ENCODE measurements around the gene FLT3. TPM values are rescaled to one million over a fixed set of nuclear protein-coding genes. Genes with fewer than 3 reads are reported as not detected.
"Not testable (repeated sequence)": the region's sequence is repeated elsewhere in the genome, so short reads cannot be mapped to it uniquely, and the experiment has no call there.

The FLT3 gene
- total and polyA plus RNA-seq, 2 donors: 0.67 to 1.0 TPM

DNA sequence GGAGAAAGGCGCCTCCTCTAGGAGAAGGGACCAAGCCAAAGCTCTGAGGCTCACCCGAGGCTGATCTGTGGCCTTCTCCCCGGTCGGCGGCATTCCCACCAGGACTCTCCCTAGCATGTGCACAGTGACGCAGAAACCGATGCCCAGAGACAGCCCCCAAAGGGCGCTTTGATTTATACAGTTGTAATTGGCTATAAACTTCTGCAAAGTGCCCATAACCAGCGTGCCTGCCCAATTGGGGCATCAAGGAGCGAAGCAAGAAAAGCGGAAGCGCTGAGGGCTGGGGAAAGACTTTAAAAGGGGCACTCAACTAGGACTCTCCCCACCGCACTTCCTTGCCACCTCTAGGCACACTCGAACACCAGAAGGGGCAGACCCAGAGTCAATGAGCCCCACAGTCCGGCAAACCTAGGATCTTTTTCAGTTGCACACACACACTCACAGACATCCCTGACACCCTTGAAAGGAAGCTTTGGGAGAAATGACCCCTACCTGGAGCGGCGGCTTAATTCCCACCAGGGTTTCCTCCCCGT lies 133.1 kb downstream of the FLT3 start:
- DNase-seq (ENCODE audit: extremely low spot score): no peak
- Histone ChIP-seq H3K4me3 (ENCODE audit: low read depth, low read length) (no peak overlapping the region), H3K27ac (ENCODE audit: low read depth) (no peak overlapping the region), H3K36me3 (ENCODE audit: insufficient read depth) (no peaks in the 10 kb centered on the region), H3K4me1 (ENCODE audit: insufficient read depth) (peaks cover 3% of the 10 kb centered on the region)
- WGBS: 7% methylated on average over 18 of the region's 18 CpGs

DNA sequence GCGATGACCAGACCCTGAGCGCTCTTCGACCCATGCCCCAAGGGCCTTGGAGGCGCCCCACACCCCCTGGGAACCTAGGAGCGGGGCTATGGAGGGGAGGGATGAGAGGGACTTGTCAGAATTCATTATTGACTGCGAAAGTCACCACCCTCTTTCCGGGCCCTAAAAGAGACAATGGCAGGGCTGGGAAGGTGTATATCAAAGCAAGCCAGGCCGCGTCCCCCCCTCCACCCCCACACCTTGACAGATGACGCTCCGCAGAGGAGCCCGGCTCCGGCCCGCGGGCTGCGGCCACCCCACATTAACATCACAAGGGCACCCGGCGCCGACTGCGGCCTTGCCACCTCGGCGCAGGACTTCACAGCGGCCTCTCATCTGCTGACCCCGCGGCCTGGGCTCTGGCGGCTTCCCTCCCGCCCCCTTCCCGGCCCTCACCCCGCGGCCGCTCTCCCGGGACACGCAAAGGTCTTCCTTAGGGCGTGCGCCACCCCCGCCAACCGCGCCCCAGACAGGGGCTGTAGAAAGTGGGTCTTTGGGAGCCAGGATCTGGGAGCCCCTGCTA lies 133.7 kb downstream of the FLT3 start:
- H3K36me3 ChIP-seq (ENCODE audit: insufficient read depth): no peaks in the 10 kb centered on the region

GRCh38 chr13:27965740-27966640 lies 134.4 kb downstream of the FLT3 start:
- H3K36me3 ChIP-seq (ENCODE audit: insufficient read depth): no peaks in the 10 kb centered on the region
- H3K27ac ChIP-seq (ENCODE audit: low read depth): no peak overlapping the region
- H3K4me3 ChIP-seq (ENCODE audit: low read depth, low read length): no peak overlapping the region
- H3K4me1 ChIP-seq (ENCODE audit: insufficient read depth): peaks cover 3% of the 10 kb centered on the region
- DNase-seq (ENCODE audit: extremely low spot score): no peak
- 11% methylated on average over 45 of the region's 45 CpGs for WGBS

More for the DNA sequence above, 133.7 kb downstream of the FLT3 start:
- no peak overlapping the region for H3K4me3 ChIP-seq (ENCODE audit: low read depth, low read length)
- DNase-seq (ENCODE audit: extremely low spot score): no peak
- H3K4me1 ChIP-seq (ENCODE audit: insufficient read depth): peaks cover 3% of the 10 kb centered on the region
- no peak overlapping the region for H3K27ac ChIP-seq (ENCODE audit: low read depth)
- WGBS: 5% methylated on average over 38 of the region's 38 CpGs

DNA sequence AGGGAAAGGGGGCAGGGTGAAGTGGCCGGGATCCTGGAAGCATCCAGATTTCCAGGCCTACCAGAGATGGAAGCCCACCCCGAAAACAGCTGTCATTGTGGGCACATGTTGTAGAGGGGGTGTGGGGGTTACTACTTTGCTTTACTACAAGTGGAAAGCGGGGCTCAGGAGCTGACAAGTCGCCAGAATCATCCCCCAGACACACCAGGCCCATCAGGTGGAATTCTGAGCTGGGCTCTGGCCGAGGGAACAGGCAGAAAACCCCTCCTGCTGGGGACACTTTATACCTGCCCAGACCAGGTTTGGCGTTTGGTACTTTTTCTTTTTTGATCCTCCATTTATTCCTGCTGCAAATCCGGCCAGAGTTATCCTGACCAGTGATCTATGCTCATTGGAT lies 135.0 kb downstream of the FLT3 start:
- peaks cover 3% of the 10 kb centered on the region for H3K4me1 ChIP-seq (ENCODE audit: insufficient read depth)
- H3K27ac ChIP-seq (ENCODE audit: low read depth): no peak overlapping the region
- DNase-seq (ENCODE audit: extremely low spot score): no peak
- H3K36me3 ChIP-seq (ENCODE audit: insufficient read depth): no peaks in the 10 kb centered on the region
- H3K4me3 ChIP-seq (ENCODE audit: low read depth, low read length): no peak overlapping the region
- WGBS: 52% methylated on average over 7 of the region's 7 CpGs

DNA sequence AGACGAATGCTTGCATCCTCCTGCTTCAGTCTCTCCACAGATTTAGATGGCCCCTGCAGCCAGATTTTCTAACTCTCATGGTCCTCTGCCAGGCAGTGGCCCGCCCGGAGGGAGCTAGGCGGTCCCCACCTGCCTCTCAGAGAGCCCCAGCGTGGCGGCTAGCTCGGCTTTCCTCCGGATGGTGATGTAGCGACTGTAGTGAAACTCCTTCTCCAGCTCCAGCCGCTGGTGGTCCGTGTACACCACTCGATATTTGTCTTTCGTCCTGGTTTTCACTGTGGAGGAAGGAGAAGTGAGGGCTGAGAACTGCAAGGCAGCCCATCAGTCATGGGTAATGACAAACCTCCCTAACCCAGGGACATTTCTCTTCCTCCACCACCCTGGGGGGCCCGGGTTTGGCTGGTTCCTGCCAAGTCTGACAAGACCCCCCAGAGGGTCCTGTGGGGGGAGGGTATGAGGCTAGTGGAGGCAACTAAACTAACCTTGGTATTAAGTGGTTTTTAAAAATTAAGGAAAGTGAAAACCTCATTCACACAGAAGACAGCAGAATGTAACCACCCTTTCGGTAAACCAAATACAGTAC lies 135.5 kb downstream of the FLT3 start:
- no peak overlapping the region for H3K4me3 ChIP-seq (ENCODE audit: low read depth, low read length)
- WGBS: 30% methylated on average over 15 of the region's 15 CpGs
- no peak overlapping the region for H3K27ac ChIP-seq (ENCODE audit: low read depth)
- H3K4me1 ChIP-seq (ENCODE audit: insufficient read depth): peaks cover 3% of the 10 kb centered on the region
- DNase-seq (ENCODE audit: extremely low spot score): no peak
- no peaks in the 10 kb centered on the region for H3K36me3 ChIP-seq (ENCODE audit: insufficient read depth)

DNA sequence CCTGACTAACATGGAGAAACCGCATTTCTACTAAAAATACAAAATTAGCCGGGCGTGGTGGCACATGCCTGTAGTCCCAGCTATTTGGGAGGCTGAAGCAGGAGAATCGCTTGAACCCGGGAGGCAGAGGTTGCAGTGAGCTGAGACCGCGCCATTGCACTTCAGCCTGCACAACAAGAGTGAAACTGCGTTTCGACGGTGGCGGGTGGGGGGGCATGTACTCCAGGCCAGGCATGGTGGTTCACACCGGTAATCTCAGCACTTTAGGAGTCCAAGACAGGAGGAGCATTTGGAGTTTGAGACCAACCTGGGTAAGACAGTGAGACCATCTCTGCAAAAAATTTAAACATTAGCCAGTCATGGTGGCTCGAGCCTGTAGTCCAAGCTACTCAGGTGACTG lies 136.2 kb downstream of the FLT3 start:
- not testable (repeated sequence) for H3K27ac ChIP-seq (ENCODE audit: low read depth); H3K36me3 ChIP-seq (ENCODE audit: insufficient read depth); H3K4me1 ChIP-seq (ENCODE audit: insufficient read depth); H3K4me3 ChIP-seq (ENCODE audit: low read depth, low read length); DNase-seq (ENCODE audit: extremely low spot score)
- WGBS: 59% methylated on average over 13 of the region's 13 CpGs

GRCh38 chr13:27963491-27963890 lies 136.9 kb downstream of the FLT3 start:
- Histone ChIP-seq H3K27ac (ENCODE audit: low read depth) (no peak overlapping the region), H3K4me3 (ENCODE audit: low read depth, low read length) (no peak overlapping the region), H3K4me1 (ENCODE audit: insufficient read depth) (no peaks in the 10 kb centered on the region), H3K36me3 (ENCODE audit: insufficient read depth) (no peaks in the 10 kb centered on the region)
- DNase-seq (ENCODE audit: extremely low spot score): no peak
- 59% methylated on average over 3 of the region's 3 CpGs for WGBS

DNA sequence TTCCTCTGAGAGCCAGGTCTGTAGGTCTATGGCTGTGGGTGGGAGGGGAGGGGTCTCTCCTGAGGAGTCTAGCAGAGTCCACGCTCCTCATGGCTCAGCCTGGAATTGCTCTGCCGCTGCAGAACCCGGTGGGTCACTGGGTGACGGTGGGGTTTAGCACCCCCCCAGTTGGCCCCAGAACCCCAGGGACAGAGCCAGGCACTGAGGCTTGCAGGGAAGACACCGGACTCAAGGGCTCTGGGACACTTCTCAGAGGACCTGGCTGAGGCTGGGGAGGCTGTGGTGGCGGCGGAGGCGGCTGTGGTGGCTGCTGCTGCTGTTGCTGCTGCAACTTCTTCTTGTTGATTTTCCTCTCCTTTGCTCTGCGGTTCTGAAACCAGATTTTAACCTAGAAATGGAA lies 137.4 kb downstream of the FLT3 start:
- no peaks in the 10 kb centered on the region for H3K36me3 ChIP-seq (ENCODE audit: insufficient read depth)
- H3K4me3 ChIP-seq (ENCODE audit: low read depth, low read length): no peak overlapping the region
- no peak for DNase-seq (ENCODE audit: extremely low spot score)
- WGBS: 65% methylated on average over 9 of the region's 9 CpGs
- no peak overlapping the region for H3K27ac ChIP-seq (ENCODE audit: low read depth)
- no peaks in the 10 kb centered on the region for H3K4me1 ChIP-seq (ENCODE audit: insufficient read depth)

- no peaks in the 10 kb centered on the region for H3K36me3 ChIP-seq (ENCODE audit: insufficient read depth)
- no peak overlapping the region for H3K4me3 ChIP-seq (ENCODE audit: low read depth, low read length)
- no peaks in the 10 kb centered on the region for H3K4me1 ChIP-seq (ENCODE audit: insufficient read depth)
- 38% methylated on average over 6 of the region's 6 CpGs for WGBS
- no peak for DNase-seq (ENCODE audit: extremely low spot score)
- no peak overlapping the region for H3K27ac ChIP-seq (ENCODE audit: low read depth)
Observed at GRCh38 chr13:27962128-27962841, 138.1 kb downstream of the FLT3 start.

GRCh38 chr13:27961227-27962085 lies 138.9 kb downstream of the FLT3 start:
- Histone ChIP-seq H3K4me3 (ENCODE audit: low read depth, low read length) (peak overlapping the region; percentile 29), H3K27ac (ENCODE audit: low read depth) (no peak overlapping the region), H3K4me1 (ENCODE audit: insufficient read depth) (no peaks in the 10 kb centered on the region), H3K36me3 (ENCODE audit: insufficient read depth) (no peaks in the 10 kb centered on the region)
- WGBS: 8% methylated on average over 25 of the region's 25 CpGs
- no peak for DNase-seq (ENCODE audit: extremely low spot score)

DNA sequence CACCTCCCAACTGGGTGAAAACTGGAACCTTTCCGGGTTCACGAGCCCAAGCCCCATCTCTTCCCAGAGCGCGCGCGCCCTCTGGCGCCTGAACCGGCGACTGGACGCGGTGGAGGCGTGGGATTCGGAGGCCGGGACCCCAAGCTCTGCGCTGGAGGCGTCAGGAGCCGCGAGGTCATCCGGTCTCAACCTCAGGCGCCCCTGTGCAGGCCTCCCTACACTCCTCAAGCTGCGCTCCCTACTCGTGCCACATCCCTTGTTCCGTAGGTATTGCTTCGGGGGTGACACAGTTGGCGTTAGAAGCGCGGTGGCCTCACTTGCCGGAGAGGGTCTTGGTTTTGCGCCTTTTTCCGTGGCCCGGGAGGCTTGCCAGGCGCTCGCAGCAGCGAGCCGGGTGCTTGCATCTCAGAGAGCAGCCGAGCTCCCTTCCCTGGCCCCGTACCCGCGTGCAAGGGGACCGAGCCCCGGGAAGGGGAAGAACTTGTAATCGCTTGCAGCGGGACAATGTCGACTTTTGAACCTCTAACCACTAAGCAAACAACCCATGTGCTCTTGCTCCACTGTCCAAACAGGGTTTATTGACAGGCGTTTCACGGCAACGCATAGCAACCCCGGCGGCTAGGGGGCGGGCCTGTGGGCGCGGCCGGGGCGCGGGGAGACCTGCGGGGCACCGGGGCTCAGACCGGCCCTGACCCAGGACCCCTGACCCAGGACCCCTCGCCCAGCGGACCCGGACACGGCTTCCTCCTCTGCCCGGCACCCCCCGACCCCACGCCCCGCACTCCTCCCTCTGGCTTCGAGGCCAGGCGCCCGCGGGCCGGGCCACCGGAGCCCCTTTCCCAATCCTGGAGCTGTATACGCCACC lies 139.8 kb downstream of the FLT3 start:
- peak overlapping the region; percentile 29 for H3K4me3 ChIP-seq (ENCODE audit: low read depth, low read length)
- DNase-seq (ENCODE audit: extremely low spot score): no peak
- H3K4me1 ChIP-seq (ENCODE audit: insufficient read depth): no peaks in the 10 kb centered on the region
- 1% methylated on average over 73 of the region's 73 CpGs for WGBS
- no peaks in the 10 kb centered on the region for H3K36me3 ChIP-seq (ENCODE audit: insufficient read depth)
- no peak overlapping the region for H3K27ac ChIP-seq (ENCODE audit: low read depth)

DNA sequence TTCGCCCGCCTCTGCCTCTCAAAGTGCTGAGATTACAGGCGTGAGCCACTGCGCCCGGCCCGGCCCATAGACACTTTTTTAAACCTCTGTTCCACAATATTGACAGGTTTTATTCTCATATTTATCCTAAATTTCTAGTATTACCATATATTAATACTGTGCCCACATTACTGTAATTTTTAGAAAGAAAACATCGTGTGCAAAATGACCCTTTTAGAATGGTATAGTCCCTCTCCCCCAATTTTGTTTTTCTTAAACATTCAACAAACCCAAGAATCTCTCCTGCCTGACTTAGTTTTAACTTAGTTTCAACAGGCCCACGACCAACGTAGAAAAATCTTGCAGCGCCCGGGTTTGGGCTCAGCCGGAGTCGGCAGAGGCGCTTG lies 140.4 kb downstream of the FLT3 start:
- Histone ChIP-seq H3K4me1 (ENCODE audit: insufficient read depth) (no peaks in the 10 kb centered on the region), H3K27ac (ENCODE audit: low read depth) (no peak overlapping the region), H3K4me3 (ENCODE audit: low read depth, low read length) (no peak overlapping the region), H3K36me3 (ENCODE audit: insufficient read depth) (no peaks in the 10 kb centered on the region)
- WGBS: 28% methylated on average over 14 of the region's 14 CpGs
- no peak for DNase-seq (ENCODE audit: extremely low spot score)

All from urinary bladder (tissue), 4 donors.